ENCODE results near the gene SLC9A9. TPM values are rescaled to one million over a fixed set of nuclear protein-coding genes. Genes with fewer than 3 reads are reported as not detected.

The SLC9A9 gene
- polyA plus RNA-seq, 1 of the 3 experiments (the other 2 are of a cell fraction): 0.05 TPM

DNA sequence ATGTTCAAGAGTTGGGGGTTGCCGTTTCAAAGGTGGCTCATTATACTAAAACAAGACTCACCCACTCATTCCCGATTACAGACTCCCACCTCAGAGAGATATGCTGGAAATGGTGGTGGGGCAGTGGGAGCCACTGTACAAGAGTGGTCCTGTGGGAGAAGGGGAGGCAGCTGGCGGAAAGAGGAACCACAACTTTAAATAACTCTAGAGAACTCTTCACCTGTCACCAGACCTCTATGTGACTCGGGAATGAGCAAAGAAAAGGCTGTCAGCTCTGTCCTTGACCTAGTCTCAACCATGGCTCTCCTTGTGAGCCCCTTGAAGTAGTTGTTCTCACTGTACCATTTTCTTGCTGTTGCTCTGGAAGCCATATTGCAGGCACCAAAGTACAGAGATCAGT, 434.9 kb downstream of the SLC9A9 start (continued):
- TF ChIP-seq, protein P1, sequence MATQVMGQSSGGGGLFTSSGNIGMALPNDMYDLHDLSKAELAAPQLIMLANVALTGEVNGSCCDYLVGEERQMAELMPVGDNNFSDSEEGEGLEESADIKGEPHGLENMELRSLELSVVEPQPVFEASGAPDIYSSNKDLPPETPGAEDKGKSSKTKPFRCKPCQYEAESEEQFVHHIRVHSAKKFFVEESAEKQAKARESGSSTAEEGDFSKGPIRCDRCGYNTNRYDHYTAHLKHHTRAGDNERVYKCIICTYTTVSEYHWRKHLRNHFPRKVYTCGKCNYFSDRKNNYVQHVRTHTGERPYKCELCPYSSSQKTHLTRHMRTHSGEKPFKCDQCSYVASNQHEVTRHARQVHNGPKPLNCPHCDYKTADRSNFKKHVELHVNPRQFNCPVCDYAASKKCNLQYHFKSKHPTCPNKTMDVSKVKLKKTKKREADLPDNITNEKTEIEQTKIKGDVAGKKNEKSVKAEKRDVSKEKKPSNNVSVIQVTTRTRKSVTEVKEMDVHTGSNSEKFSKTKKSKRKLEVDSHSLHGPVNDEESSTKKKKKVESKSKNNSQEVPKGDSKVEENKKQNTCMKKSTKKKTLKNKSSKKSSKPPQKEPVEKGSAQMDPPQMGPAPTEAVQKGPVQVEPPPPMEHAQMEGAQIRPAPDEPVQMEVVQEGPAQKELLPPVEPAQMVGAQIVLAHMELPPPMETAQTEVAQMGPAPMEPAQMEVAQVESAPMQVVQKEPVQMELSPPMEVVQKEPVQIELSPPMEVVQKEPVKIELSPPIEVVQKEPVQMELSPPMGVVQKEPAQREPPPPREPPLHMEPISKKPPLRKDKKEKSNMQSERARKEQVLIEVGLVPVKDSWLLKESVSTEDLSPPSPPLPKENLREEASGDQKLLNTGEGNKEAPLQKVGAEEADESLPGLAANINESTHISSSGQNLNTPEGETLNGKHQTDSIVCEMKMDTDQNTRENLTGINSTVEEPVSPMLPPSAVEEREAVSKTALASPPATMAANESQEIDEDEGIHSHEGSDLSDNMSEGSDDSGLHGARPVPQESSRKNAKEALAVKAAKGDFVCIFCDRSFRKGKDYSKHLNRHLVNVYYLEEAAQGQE (IDR thresholded peaks at IDR 0.05; ENCODE audit: low read depth, low read length): no peak
- TF ChIP-seq RFX5 (IDR thresholded peaks at IDR 0.05; ENCODE audit: low read length): no peak

- Histone ChIP-seq H3K4me3 (ENCODE audit: low read depth in 2 of 2, low read length in 1 of 2) (no peak overlapping the region), H3K4me1 (ENCODE audit: control insufficient read depth in 1 of 2, insufficient read depth in 2 of 2, low read depth in 1 of 2, low read length in 1 of 2) (no peaks in the 10 kb centered on the region), H3K9me3 (no peaks in the 10 kb centered on the region), H3K9me2 (no peaks in the 10 kb centered on the region), H3K27ac (ENCODE audit: low read depth in 2 of 2, low read length in 1 of 2) (no peak overlapping the region), H3K27me3 (ENCODE audit: insufficient read depth) (peaks cover 20% of the 10 kb centered on the region; the same call in 1 of the 2 replicates), H2AFZ (ENCODE audit: low read depth) (no peak overlapping the region), H3K4me2 (no peak overlapping the region), H3K36me3 (replicated peaks in 1 of 2; ENCODE audit: control insufficient read depth in 1 of 2, insufficient read depth in 2 of 2, low read length in 1 of 2) (no peaks in the 10 kb centered on the region), H4K20me1 (ENCODE audit: insufficient read depth) (no peaks in the 10 kb centered on the region), H3F3A (replicated peaks; ENCODE audit: insufficient read depth) (no peaks in the 10 kb centered on the region), H3K79me2 (ENCODE audit: insufficient read depth) (no peaks in the 10 kb centered on the region), H3K9ac (no peak overlapping the region)
- ChIA-PET POLR2A (no interaction called here), CTCF (no interaction called here)
- 10% methylated on average over 3 of the region's 3 CpGs for WGBS (ENCODE audit: low lambda C conversion rate)
- TF ChIP-seq, protein P2, sequence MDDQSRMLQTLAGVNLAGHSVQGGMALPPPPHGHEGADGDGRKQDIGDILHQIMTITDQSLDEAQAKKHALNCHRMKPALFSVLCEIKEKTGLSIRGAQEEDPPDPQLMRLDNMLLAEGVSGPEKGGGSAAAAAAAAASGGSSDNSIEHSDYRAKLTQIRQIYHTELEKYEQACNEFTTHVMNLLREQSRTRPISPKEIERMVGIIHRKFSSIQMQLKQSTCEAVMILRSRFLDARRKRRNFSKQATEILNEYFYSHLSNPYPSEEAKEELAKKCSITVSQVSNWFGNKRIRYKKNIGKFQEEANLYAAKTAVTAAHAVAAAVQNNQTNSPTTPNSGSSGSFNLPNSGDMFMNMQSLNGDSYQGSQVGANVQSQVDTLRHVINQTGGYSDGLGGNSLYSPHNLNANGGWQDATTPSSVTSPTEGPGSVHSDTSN (IDR thresholded peaks at IDR 0.05): no peak
- TF ChIP-seq SIN3A (IDR thresholded peaks at IDR 0.05; ENCODE audit: borderline replicate concordance, low read depth, low read length) (no peak), MXI1 (IDR thresholded peaks at IDR 0.05; ENCODE audit: low read depth, low read length) (no peak), USF1 (IDR thresholded peaks at IDR 0.05; ENCODE audit: borderline replicate concordance, low read depth) (no peak), POLR2AphosphoS5 (IDR thresholded peaks at IDR 0.05; ENCODE audit: low read depth, low read length) (no peak), FOSL2 (IDR thresholded peaks at IDR 0.05; ENCODE audit: borderline replicate concordance, low read depth) (no peak), MAX (IDR thresholded peaks at IDR 0.05; ENCODE audit: low read depth) (no peak)
- TF ChIP-seq, protein P1 (IDR thresholded peaks at IDR 0.05; ENCODE audit: low read depth, low read length): no peak
- DNase-seq: no peak
These were observed 436.2 kb downstream of the SLC9A9 start for GRCh38 chr3:143412084-143412483.

Data from SK-N-SH (cell line).